ENCODE results near the gene ACOT7. TPM values are rescaled to one million over a fixed set of nuclear protein-coding genes. Genes with fewer than 3 reads are reported as not detected.

ACOT7 gene
- total and polyA plus RNA-seq, 2 of the 13 experiments (the other 11 are each of a cell fraction or from before 2014, with no cell fraction given) = 33.0 to 55.8 TPM

GRCh38 chr1:6245086-6245868 is 148.3 kb downstream of the ACOT7 start (continued):
- TF ChIP-seq NAIF1 (CRISPR knock-in tag; IDR thresholded peaks at IDR 0.05; ENCODE audit: borderline replicate concordance) (peak; percentile 81; the same call in 1 of the 2 replicates), ZNF784 (CRISPR knock-in tag; IDR thresholded peaks at IDR 0.05; ENCODE audit: borderline replicate concordance) (peak; percentile 98), TOPORS (CRISPR knock-in tag; IDR thresholded peaks at IDR 0.05) (peak; percentile 99), ZNF556 (CRISPR knock-in tag; IDR thresholded peaks at IDR 0.05; ENCODE audit: borderline replicate concordance) (peak; percentile 79; the same call in 1 of the 2 replicates), ZNF431 (CRISPR knock-in tag; IDR thresholded peaks at IDR 0.05; ENCODE audit: borderline replicate concordance, low read depth) (peak; percentile 91), SPEN (CRISPR knock-in tag; IDR thresholded peaks at IDR 0.05; ENCODE audit: low read depth) (peak; percentile 95), ZNF773 (CRISPR knock-in tag; IDR thresholded peaks at IDR 0.05; ENCODE audit: borderline replicate concordance) (peak; percentile 99), TRAFD1 (CRISPR knock-in tag; IDR thresholded peaks at IDR 0.05; ENCODE audit: borderline replicate concordance) (no peak), ADNP (CRISPR knock-in tag; IDR thresholded peaks at IDR 0.05) (0 out of 2 replicates have a peak, but pooled peaks have one; percentile 37), STAT6 (CRISPR knock-in tag; IDR thresholded peaks at IDR 0.05; ENCODE audit: borderline replicate concordance) (no peak), ATF2 (CRISPR knock-in tag; IDR thresholded peaks at IDR 0.05) (peak; percentile 96), HOXD1 (CRISPR knock-in tag; IDR thresholded peaks at IDR 0.05) (peak; percentile 98), PTBP1 (IDR thresholded peaks at IDR 0.05; ENCODE audit: low read depth, low read length, poor library complexity, severe bottlenecking) (no peak), ZNF792 (CRISPR knock-in tag; IDR thresholded peaks at IDR 0.05) (peak; percentile 99), HOXA5 (CRISPR knock-in tag; IDR thresholded peaks at IDR 0.05) (peak; percentile 99), PHF5A (CRISPR knock-in tag; IDR thresholded peaks at IDR 0.05; ENCODE audit: low read depth, unreplicated experiment) (peak; percentile 85), MTF2 (CRISPR knock-in tag; IDR thresholded peaks at IDR 0.05; ENCODE audit: borderline replicate concordance) (peak; percentile 100), HBP1 (CRISPR knock-in tag; IDR thresholded peaks at IDR 0.05; ENCODE audit: low read depth) (peak; percentile 97), ZNF101 (CRISPR knock-in tag; IDR thresholded peaks at IDR 0.05; ENCODE audit: borderline replicate concordance, low read depth) (0 out of 2 replicates have a peak, but pooled peaks have one; percentile 80), NFYC (CRISPR knock-in tag; IDR thresholded peaks at IDR 0.05) (peak; percentile 56), ZNF343 (CRISPR knock-in tag; IDR thresholded peaks at IDR 0.05) (peak; percentile 98)

Data from HepG2 (cell line).